HG03095 (cell line): Measurements from ENCODE around the gene ABCG4.
"Not testable (repeated sequence)": the region's sequence is repeated elsewhere in the genome, so short reads cannot be mapped to it uniquely, and the experiment has no call there.

Source experiments
- ATAC-seq: cut with Tn5 transposase; IDR thresholded peaks from one replicate; pipeline ENCODE4 v1.9.1; 2021; ENCODE audit warnings: moderate library complexity; ENCODE audit not compliant: unreplicated experiment

The ABCG4 gene

DNA sequence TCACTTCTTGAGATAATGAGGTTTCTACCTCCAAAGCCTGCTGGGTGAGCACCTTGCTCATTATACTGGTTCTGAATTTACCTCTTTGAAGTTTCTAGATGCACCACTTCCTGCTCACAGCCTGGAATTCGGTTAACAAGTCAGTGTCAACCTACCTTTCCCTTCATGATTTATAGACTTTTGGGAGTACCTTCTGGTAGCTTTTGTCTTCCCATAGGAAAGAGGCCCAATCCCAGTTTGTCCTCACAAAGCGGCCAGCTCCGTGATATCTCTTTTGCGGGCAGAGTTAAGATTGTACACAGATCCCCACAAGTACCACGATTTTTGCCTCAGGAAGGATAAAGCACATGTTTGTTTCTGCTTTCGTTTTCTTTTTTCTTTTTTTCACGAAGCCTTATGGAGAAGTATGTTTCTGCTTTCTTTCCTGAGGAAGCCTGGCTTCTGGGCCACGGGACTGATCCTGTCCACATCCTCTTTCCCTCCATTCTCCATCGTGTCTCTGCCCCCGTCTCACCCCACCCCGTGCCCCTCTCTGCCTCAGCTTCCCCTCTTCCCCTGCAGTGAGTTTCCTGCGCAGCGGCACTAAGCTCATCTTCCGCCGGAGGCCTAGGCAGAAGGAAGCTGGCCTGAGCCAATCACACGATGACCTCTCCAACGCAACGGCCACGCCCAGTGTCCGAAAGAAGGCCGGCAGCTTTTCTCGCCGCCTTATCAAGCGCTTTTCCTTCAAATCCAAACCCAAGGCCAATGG is 33.2 kb upstream of the ABCG4 start:
- ATAC-seq, result no peak

DNA sequence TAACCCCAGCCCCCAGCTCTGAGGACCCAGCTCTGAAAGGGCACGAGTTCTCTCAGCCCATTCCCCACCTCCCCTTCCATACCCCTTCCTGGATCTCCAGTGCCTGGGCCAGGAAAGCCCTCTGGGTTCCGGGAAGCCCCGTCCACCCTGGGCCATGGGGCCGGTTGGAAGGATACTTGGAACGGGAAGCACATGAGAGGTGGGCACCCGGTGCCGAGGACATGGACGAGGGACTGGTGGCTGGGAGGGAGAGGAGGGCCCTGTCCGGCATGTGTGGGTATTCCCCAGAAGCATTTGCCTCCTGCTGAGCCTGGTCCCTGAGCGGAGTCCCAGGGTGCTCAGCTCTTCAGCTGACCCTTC is 32.6 kb upstream of the ABCG4 start:
- no peak for ATAC-seq

DNA sequence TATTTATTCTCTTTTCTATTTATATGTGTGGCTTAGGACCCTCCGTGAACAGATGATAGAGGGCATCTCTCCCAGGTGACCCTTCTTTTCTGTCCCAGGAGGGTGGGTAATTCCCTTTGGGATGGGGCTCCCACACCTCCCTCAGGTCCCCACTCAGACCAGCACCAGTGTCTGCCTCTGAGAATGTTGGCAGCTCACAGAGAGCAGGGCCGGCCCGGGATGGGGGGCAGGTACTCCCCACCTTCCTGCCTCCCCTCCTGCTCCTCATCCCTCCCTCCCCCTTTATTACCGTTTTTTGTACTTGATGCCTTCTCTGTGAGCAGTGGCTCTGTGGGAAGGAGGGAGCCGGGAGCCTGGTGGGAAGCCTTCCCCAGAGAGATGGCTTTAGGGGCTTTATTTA is 32.3 kb upstream of the ABCG4 start:
- no peak for ATAC-seq

DNA sequence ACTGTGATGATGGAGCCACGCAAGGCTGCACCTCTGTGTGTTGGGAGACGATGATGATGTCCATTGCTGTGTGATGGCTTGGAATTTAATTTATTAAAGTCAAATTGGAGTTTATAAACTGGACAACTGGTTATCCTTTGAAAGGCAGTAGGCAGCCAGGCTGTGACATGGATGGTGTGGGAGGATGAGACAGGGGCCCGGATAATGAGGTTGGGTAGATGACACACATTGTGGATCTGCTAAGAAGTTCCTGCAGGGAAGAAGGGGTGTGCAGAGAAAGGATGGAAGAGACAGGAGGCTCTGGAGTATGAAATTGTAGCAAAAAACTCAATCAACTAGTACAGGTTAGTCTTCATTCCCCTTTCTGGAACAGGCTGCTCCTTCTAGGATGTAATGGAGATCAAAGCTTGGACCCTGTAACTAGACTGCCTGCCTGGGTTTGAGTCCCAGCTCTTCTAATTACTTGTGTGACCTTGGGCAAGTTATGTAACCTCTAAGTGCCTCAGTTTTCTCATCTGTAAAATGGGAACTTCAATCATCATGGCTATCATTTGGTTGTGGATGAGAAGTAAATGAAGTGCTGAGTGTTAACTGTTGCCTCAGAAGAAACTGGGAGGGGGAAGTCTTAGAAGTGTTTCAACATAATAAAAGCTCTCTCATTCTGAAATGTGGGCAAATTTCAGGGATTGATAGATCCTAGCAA is 31.7 kb upstream of the ABCG4 start:
- no peak for ATAC-seq

DNA sequence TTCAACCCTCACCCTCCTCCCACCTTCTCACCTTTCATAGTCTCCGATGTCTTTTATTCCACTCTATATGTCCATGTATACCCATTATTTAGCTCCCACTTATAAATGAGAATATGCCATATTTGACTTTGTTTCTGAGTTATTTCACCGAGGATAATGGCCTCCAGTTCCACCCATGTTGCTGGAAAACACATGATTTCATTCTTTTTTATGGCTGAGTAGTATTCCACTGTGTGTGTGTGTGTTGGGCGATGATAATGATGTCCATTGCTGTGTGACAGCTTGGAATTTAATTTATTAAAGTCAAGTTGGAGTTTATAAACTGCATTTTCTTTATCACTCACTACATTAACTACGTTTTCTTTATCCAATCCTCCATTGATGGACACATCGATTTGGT is 30.6 kb upstream of the ABCG4 start:
- no peak for ATAC-seq

DNA sequence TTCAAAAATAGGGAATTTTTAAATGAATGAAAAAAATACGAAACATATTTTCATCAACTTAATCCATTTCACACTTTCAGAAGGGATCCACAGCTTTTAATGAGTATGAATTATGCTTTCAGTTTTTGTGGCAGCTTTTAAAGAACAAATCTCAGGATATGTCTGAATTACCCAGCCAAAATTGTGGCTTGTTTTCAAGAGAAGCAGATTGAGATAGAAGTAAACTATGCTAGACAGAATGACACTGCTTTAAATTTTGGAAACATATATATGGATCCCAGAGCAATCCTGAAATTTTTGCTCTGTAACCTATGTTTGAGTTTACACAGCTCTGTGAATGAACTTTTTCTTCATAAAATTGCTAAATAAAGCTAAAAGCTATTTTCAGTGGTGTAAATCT is 29.9 kb upstream of the ABCG4 start:
- ATAC-seq, result no peak

DNA sequence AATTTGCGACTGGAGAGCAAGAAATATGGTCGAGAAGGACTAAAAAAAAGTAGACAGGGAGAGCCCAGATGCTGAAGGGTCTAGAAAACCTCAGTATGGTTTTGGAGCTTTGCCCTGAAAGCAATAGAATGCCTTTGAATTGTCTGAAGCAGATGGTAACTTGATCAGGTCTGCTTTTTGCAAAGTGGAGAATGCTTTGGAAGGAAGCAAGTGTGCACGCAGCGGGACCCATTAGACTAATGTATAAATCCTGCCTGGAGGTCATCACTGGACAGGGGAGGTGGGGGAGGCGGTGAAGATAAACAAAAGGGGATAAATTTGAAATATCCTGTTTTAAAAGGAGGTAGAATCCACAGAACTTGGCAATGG is 28.2 kb upstream of the ABCG4 start:
- no peak for ATAC-seq

DNA sequence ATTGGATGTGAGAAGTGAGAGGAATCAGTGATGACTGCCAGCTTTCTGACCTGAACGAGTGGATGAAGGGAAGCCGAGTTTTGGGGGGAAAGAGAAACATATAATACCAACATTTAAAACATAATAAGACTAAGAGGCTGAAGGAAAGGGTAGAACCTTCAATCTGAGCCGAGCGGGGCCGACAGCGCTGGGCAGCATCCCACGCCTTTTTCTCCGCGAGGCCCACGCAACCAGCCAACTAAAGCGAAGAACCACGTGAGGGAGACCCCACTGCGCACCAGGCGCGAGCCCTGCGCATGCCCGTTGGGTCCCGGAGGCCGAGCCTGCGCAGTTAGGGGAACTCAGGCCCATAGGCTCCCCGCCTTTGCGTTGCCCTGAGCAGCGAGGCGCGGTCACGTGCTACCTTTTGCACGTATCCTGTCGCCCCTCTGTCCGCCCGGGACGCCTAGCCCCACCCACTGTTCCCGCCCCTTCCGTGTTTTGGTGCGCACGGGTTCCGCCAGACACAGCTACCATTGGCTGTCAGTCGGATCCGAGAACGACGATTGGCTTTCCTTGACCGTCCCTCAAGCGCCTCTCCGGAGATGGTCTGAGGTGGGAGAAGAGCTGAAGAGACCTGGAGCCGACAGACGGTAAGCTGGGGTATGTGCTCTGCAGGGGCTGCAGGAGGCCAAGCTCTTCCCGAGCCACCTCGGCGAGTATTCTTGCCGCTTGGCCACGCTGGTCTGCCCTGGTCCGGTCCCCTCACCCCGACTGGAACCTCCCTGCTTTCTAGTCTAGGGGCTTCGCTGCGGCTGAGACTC is 27.6 kb upstream of the ABCG4 start, which contains the start of gene HINFP:
Gene HINFP (plus strand): TSS at position 573 of the 803 bp plus-strand sequence. CDS start 5,365 bp downstream, outside the sequence.
- ATAC-seq, result peak; percentile 94

DNA sequence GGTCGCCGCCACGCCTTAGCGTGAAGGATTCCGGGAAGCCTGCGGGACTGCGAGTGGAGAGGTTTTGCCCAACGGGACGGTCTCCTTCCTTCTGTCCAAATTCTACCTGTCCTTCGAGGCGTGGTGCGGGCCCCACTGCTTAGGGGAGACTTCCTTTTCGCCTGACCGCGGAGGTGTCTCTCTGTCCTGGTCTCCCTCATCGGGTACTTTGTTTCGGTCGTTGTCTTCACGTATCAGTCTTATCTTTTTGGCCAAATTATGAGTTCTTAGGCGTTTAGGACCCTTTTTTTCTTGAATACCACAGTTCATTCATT is 27.1 kb upstream of the ABCG4 start:
- ATAC-seq, result peak; percentile 19

DNA sequence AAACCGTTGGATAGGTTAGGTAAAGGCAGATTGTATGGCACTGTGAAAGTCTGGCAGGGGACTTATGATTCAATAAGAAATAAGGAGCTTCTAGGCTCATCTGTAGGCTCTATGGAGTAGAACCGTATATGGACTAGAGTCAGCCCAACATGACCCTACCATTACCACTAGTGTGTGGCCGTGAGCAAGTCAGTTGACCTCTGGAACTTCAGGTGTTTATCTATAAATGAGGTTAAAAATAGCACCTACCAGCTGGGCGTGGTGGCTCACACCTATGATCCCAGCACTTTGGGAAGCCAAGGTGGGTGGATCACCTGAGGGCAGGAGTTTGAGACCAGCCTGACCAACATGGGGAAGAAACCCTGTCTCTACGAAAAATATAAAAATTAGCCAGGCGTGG is 23.0 kb upstream of the ABCG4 start:
- ATAC-seq, result no peak

DNA sequence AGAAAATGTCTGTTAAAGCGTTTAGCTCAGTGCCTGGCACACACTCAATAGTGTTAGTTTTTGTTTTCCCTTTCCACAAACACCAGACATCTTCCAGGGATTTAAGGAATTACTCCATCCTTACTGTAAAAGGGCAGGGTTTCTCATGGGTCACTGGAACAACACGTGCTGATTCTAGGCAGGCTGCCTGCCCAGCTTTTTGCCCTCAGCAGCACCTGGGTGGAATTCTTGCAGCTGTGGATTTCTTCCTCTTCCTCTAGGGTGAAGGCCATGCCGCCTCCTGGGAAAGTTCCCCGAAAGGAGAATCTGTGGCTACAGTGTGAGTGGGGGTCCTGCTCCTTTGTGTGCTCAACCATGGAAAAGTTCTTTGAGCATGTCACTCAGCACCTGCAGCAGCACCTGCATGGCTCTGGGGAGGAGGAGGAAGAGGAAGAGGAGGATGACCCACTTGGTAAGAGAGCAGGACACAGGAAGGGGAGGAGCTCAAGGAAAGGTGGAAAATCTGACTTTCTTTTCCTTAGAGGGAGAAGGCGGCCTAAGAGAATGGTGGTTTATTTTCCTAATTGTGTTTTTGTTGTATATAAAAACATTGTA is 22.1 kb upstream of the ABCG4 start:
- no peak for ATAC-seq

DNA sequence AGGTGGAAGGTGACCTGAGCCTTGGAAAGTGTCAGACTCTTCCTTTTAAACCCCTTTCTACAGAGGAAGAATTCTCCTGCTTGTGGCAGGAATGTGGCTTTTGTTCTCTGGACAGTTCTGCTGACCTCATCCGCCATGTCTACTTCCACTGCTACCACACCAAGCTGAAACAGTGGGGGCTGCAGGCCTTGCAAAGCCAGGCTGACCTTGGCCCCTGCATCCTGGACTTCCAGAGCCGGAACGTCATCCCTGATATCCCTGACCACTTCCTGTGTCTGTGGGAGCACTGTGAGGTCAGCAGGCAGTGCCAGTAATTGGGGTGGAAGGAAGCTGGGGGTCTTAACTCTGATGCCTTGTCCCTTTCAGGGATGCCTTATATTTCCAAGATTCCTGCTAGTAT is 18.2 kb upstream of the ABCG4 start:
- ATAC-seq, result no peak

DNA sequence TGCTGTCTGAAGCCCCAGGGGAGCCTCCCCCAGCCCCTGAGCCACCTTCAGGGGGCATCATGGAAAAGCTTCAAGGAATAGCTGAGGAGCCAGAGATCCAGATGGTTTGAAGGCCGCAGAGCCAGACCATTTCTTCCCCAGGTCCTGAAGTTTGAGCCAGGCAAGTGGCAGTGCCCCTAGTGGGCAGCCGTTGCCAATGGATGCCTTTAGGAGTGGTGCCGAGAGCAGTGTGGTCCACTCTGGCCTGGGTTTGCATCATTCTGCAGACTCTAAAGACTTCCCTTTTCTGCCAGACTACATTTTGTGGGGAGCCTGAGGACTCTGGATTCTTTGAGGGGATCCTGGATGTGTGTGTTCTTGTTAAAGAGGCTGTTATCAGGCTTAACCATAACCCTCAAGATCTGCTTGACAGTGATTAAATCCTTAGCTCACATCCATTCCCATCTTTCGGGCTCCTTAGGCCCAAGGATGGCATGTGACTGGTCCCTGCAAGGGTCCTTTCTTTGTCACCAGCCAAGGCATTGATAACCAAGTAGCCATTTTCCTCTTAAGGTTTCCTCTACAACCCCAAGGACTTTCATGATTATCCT is 14.4 kb upstream of the ABCG4 start:
- ATAC-seq, result no peak

DNA sequence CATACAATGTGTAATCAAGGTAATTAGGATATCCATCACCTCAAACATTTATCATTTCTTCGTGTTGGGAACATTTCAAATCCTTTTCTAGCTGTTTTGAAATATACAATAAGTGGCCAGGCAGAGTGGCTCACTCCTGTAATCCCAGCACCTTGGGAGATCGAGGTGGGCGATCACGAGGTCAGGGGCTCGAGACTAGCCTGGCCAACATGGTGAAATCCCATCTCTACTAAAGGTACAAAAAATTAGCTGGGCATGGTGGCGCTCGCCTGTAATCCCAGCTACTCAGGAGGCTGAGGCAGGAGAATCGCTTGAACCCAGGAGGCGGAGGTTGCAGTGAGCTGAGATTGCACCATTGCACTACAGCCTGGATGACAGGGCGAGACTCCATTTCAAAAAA is 9.6 kb upstream of the ABCG4 start:
- ATAC-seq, result not testable (repeated sequence)

DNA sequence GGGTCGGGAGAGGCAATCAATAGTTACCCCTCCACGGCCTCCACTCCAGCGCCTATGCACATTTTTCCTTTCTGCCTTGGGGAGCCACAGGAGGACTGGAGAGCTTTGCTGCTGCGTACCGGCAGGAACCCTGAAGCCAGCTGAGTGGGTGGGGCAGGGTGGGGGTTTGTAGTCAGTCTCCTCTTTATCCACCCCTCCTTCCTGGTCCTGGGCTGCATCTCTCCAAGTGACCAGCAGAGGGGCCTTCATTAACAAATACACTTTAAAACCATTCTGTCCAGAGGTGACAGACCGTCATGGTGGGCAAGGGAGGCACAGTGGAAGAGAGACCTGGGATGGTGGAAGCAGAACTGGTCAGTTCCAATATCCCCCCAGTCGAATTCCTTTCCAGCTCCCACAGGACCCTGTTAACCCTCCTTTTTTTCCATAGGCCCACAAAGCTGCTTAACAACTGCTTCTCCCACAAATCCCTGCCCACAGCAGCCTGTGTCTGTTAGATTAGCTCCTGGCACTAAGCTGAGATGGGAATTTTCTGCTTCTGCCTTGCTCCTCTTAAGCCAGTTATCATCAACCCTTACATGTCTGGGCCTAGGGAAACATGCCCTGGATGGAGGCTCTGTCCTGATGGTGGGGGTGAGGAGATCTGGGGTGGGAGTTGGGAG is 3.9 kb upstream of the ABCG4 start:
- no peak for ATAC-seq

DNA sequence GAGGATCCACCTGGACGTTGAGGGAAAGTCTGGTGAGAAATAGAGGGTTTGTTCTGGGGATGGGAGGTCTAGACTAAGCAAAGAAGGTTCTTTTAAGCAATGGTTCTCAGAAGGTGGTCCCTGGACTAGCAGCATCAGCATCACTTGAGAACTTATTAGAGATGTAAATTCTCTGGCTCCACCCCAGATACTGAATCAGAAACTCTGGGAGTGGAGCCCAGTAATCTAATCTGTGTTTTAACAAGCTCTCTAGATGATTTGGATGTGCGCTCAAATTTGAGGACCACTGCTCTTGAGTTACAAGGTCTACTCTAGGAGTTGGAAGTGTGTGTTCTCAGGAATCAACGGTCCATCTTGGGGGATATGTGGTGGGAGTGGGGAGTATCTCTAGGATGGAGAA is 3.3 kb upstream of the ABCG4 start:
- ATAC-seq, result no peak

DNA sequence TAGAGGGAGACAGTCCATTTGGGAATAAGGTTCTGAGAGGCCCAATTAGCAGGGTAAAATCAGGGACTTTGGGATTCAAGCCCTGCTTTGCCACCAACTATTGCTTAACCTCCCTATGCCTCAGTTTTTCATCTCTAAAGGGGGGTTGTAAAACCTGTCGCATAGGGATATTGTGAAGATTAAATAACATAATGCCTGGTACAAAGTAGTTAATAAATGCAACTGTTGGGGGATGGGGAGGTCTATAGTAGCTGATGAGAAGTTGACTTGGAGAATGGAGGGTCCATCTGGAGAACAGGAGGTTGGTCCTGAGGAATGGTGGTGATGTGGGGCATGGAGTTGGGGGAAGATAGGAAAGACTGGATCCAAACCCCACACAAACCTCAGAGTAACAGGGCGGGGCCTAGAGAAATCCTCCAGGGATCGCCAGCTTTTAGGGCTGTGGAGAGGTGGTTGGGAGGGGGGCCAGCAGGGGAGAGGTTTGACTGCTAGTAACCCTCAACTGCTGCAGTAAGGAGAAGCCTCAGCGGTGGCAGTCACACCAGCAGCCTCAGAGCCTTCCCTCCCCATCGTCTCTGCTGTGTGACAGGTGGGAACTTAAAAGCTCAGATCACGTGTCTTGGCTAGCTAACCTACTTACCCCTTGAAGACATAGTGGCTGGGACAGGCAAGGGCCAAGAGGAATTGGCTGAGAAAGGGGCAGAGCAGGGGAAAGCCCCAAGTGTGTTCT is 1.1 kb upstream of the ABCG4 start:
- no peak for ATAC-seq

DNA sequence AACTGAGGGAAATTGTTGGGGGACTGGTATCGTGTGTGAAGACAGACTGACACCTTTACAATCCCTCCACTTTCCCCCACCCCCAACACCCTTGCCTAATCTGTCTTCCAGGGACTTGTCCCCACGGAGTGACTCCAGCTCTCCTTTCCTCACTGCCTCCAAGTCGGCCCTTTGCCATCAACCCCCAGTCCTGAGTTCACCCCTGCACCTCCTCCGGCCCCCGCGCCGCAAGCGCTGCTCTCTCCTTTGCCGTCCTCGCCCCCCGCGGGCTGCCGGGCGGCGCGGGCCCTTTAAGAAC is 183 bp upstream of the ABCG4 start:
- no peak for ATAC-seq

DNA sequence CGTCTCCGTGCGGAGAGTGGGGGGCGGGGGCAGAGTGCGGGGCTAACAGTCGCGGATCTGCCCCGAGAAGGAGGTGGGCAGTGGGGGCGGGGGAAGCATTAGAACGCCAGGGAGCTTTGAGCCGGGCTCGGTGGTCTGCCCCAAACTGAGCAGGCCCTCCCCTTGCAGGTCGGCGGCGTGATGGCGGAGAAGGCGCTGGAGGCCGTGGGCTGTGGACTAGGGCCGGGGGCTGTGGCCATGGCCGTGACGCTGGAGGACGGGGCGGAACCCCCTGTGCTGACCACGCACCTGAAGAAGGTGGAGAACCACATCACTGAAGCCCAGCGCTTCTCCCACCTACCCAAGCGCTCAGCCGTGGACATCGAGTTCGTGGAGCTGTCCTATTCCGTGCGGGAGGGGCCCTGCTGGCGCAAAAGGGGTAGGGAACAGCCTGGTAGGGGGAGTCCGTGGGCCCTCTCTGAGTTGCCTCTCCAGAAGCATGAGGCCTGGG is 979 bp downstream of the ABCG4 start:
- ATAC-seq, result no peak

DNA sequence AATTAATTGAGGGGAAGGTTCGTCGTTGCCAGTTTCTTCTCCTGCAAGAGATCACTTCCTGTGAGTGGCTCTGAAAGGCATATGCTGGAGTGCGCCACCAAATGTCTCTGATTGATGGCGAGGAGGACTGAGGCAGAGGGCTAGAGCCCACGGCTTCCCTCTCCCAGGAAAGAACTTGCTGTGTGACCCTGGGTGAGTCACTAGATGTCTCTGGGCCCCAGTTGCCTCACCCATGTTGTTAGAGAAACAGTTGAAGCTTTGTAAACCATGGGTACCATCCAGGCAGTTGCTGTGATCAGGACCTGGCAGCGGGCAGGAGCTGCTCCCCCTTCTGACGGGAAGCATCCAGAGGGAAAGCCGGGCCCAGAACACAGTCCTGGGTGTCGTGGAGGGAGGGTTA is 3.2 kb downstream of the ABCG4 start:
- ATAC-seq, result no peak
